Measurements from ENCODE around the gene TRPM3. TPM values are rescaled to one million over a fixed set of nuclear protein-coding genes. Genes with fewer than 3 reads are reported as not detected.

Gene TRPM3
- total RNA-seq, 1 experiment from 2014 or later, result 5.4 TPM

- CTCF ChIA-PET, result no interaction called here
- Mint-ChIP-seq H3K36me3 (peaks cover 15% of the 10 kb centered on the region), H3K27ac (no peak overlapping the region), H3K4me3 (no peak overlapping the region), H3K9me3 (peaks cover 23% of the 10 kb centered on the region), H3K27me3 (ENCODE audit: low read depth) (no peaks in the 10 kb centered on the region), H3K4me1 (peaks cover 14% of the 10 kb centered on the region)
- no peak for ATAC-seq
- POLR2A ChIA-PET, result no interaction called here
- TF ChIP-seq PRRX2 (CRISPR knock-in tag; IDR thresholded peaks at IDR 0.05) (no peak), ZSCAN18 (CRISPR knock-in tag; IDR thresholded peaks at IDR 0.05) (no peak), FOXK1 (CRISPR knock-in tag; IDR thresholded peaks at IDR 0.05) (no peak), SMAD4 (CRISPR knock-in tag; IDR thresholded peaks at IDR 0.05) (no peak), ZNF317 (CRISPR knock-in tag; IDR thresholded peaks at IDR 0.05; ENCODE audit: borderline replicate concordance, low read depth) (no peak), ZNF396 (CRISPR knock-in tag; IDR thresholded peaks at IDR 0.05; ENCODE audit: borderline replicate concordance) (no peak), HMGXB4 (CRISPR knock-in tag; IDR thresholded peaks at IDR 0.05) (no peak), NFATC4 (CRISPR knock-in tag; IDR thresholded peaks at IDR 0.05) (no peak), ZNF532 (CRISPR knock-in tag; IDR thresholded peaks at IDR 0.05; ENCODE audit: borderline replicate concordance) (no peak), IRF2 (CRISPR knock-in tag; IDR thresholded peaks at IDR 0.05; ENCODE audit: borderline replicate concordance, low read depth) (no peak), TEAD4 (CRISPR knock-in tag; IDR thresholded peaks at IDR 0.05) (no peak), ZNF219 (CRISPR knock-in tag; IDR thresholded peaks at IDR 0.05; ENCODE audit: borderline replicate concordance) (no peak), ZNF416 (CRISPR knock-in tag; IDR thresholded peaks at IDR 0.05) (no peak), TEAD1 (CRISPR knock-in tag; IDR thresholded peaks at IDR 0.05) (no peak), STAT6 (CRISPR knock-in tag; conservative IDR thresholded peaks at IDR 0.05; ENCODE audit: low read depth) (no peak)
- no peak for DNase-seq (ENCODE audit: low spot score)
These were observed 594.5 kb downstream of the TRPM3 start for GRCh38 chr9:70526902-70527301.

- peaks cover 4% of the 10 kb centered on the region; the same call in 1 of the 2 replicates for H3K4me1 Mint-ChIP-seq
- ATAC-seq (no peak), DNase-seq (ENCODE audit: low spot score) (no peak)
- CTCF ChIA-PET, result no interaction called here
- no peak overlapping the region for H3K4me3 Mint-ChIP-seq
- no peaks in the 10 kb centered on the region for H3K27me3 Mint-ChIP-seq (ENCODE audit: low read depth)
- POLR2A ChIA-PET, result no interaction called here
- H3K36me3 Mint-ChIP-seq, result peaks cover 15% of the 10 kb centered on the region
- no peak overlapping the region for H3K27ac Mint-ChIP-seq
- peaks cover 23% of the 10 kb centered on the region for H3K9me3 Mint-ChIP-seq
- TF ChIP-seq AFF4 (CRISPR knock-in tag; IDR thresholded peaks at IDR 0.05; ENCODE audit: borderline replicate concordance), result no peak
- TF ChIP-seq ZSCAN18 (CRISPR knock-in tag; IDR thresholded peaks at IDR 0.05), result no peak
- TF ChIP-seq SP1 (CRISPR knock-in tag; conservative IDR thresholded peaks at IDR 0.05), result no peak
- TF ChIP-seq SMAD3 (CRISPR knock-in tag; IDR thresholded peaks at IDR 0.05; ENCODE audit: borderline replicate concordance), result no peak
- no peak for TF ChIP-seq FOXK1 (CRISPR knock-in tag; IDR thresholded peaks at IDR 0.05)
- TF ChIP-seq TEAD4 (CRISPR knock-in tag; IDR thresholded peaks at IDR 0.05), result no peak
These were observed 595.9 kb downstream of the TRPM3 start for GRCh38 chr9:70525519-70525918.

All from WTC11 (cell line).